Measurements from ENCODE around the gene PTPN3. TPM values are rescaled to one million over a fixed set of nuclear protein-coding genes. Genes with fewer than 3 reads are reported as not detected.

Gene PTPN3
- total RNA-seq, 2 experiments from 2014 or later = not detected

DNA sequence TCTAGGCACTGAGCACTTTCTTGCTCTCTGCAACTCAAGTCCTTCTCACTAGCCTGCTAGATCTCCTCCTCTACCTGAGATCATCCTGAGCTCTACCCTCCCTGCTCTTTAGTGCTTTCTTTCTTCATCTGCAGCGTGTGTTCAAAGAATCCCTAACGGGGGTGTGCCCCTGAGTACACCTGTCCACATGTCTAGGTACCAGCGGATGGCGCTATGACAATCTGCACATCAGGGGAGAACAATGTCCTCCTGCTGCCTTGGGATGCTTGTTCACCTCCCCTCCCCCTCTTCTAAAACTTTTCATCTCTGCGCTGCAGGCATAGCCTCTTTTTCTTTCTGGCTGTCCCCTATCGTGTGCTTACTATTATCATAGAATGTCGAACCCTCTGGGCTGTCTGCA lies 42.7 kb downstream of the PTPN3 start:
- H3K27ac ChIP-seq (ENCODE audit: low read depth, low read length, poor library complexity, severe bottlenecking) = no peak overlapping the region
- H3K4me1 ChIP-seq (ENCODE audit: insufficient read depth, low read length, poor library complexity, severe bottlenecking) = no peaks in the 10 kb centered on the region
- DNase-seq (ENCODE audit: low spot score) = no peak
- no peaks in the 10 kb centered on the region for H3K9me2 ChIP-seq (ENCODE audit: insufficient read depth, low read length)
- no peaks in the 10 kb centered on the region for H3K36me3 ChIP-seq (ENCODE audit: insufficient read depth, low read length)
- H3K4me2 ChIP-seq (ENCODE audit: low read length) = no peak overlapping the region
- H4K20me1 ChIP-seq (ENCODE audit: insufficient read depth, low read length) = no peaks in the 10 kb centered on the region
- no TSS peak for BruUV-seq (replicated peaks)
- CTCF ChIA-PET (ENCODE audit: unreplicated experiment) = no interaction called here
- no peak for TF ChIP-seq EZH2phosphoT487 (IDR thresholded peaks at IDR 0.05; ENCODE audit: borderline replicate concordance, low read depth, low read length)
- TF ChIP-seq, protein P1, sequence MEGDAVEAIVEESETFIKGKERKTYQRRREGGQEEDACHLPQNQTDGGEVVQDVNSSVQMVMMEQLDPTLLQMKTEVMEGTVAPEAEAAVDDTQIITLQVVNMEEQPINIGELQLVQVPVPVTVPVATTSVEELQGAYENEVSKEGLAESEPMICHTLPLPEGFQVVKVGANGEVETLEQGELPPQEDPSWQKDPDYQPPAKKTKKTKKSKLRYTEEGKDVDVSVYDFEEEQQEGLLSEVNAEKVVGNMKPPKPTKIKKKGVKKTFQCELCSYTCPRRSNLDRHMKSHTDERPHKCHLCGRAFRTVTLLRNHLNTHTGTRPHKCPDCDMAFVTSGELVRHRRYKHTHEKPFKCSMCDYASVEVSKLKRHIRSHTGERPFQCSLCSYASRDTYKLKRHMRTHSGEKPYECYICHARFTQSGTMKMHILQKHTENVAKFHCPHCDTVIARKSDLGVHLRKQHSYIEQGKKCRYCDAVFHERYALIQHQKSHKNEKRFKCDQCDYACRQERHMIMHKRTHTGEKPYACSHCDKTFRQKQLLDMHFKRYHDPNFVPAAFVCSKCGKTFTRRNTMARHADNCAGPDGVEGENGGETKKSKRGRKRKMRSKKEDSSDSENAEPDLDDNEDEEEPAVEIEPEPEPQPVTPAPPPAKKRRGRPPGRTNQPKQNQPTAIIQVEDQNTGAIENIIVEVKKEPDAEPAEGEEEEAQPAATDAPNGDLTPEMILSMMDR (conservative IDR thresholded peaks at IDR 0.05; ENCODE audit: low read length) = no peak
- H3K79me2 ChIP-seq (ENCODE audit: insufficient read depth, low read depth, low read length) = no peaks in the 10 kb centered on the region
- H2AFZ ChIP-seq (ENCODE audit: low read length) = no peak overlapping the region
- POLR2A ChIA-PET = no interaction called here
- no peaks in the 10 kb centered on the region for H3K9me3 ChIP-seq (ENCODE audit: low read length)
- H3K4me3 ChIP-seq (ENCODE audit: low read depth, low read length, poor library complexity, severe bottlenecking) = no peak overlapping the region
- intact Hi-C loops (cut with micrococcal nuclease; ENCODE audit: unreplicated experiment) = loop anchor here (10.0 kb wide), 1 partner anchor 1779 kb away; no protein-coding TSS in a partner anchor

DNA sequence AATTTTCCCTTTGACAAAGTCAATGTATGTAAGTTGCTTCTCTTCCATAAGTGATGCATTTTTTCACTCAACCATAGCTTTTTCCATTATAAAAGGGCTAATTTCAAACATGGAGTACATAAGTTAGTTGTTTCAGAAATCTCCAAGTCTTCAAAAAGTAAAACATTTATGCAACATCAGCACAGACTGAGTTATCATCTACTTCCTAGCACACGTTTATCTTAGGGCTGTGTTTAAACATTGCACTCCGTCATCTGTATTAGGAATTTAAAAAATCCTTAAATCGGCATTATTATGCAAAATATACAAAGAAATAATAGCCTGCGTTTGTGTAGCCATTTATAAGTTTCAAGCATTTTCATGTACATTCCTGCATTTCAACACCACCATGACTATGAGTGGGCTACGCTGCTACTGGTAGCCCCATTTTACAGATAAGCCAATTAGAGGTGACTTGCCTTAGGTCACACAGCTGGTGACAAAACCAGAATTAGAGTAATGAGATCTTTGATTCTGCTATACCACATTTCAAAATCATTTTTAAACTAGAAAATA lies 43.4 kb downstream of the PTPN3 start:
- ChIA-PET POLR2A (interaction anchor here (1.2 kb wide), 1 partner anchor 15 kb away, joined by 4 read pairs; no protein-coding TSS in a partner anchor), CTCF (ENCODE audit: unreplicated experiment) (no interaction called here)
- no peaks in the 10 kb centered on the region for H3K36me3 ChIP-seq (ENCODE audit: insufficient read depth, low read length)

DNA sequence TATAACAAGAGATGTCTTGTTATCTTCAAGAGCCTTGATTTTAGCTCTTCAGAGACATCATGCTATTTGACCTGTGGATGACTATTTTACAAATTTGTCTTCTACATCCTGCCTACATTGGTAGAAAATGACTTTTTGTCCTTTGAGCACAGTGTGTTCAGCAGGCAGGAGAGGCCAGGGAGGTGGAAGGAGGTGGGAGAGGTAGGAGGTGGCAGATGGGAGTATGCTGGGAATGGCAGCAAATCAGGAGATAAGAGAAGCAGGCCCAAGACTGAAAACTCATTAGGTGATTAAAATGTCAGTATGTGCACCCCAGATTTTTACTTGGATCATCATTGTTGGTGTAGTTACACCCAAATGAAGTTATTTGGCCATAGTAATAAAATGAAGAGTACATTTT lies 44.1 kb downstream of the PTPN3 start:
- Histone ChIP-seq H3K9me3 (ENCODE audit: low read length) (no peaks in the 10 kb centered on the region), H3K9me2 (ENCODE audit: insufficient read depth, low read length) (no peaks in the 10 kb centered on the region), H3K4me1 (ENCODE audit: insufficient read depth, low read length, poor library complexity, severe bottlenecking) (no peaks in the 10 kb centered on the region), H3K4me3 (ENCODE audit: low read depth, low read length, poor library complexity, severe bottlenecking) (no peak overlapping the region), H3K27ac (ENCODE audit: low read depth, low read length, poor library complexity, severe bottlenecking) (no peak overlapping the region), H3K4me2 (ENCODE audit: low read length) (no peak overlapping the region), H2AFZ (ENCODE audit: low read length) (no peak overlapping the region), H4K20me1 (ENCODE audit: insufficient read depth, low read length) (no peaks in the 10 kb centered on the region), H3K36me3 (ENCODE audit: insufficient read depth, low read length) (no peaks in the 10 kb centered on the region), H3K79me2 (ENCODE audit: insufficient read depth, low read depth, low read length) (no peaks in the 10 kb centered on the region)
- intact Hi-C loops (cut with micrococcal nuclease; ENCODE audit: unreplicated experiment) = loop anchor here (10.0 kb wide), 1 partner anchor 1781 kb away; no protein-coding TSS in a partner anchor
- TF ChIP-seq EZH2phosphoT487 (IDR thresholded peaks at IDR 0.05; ENCODE audit: borderline replicate concordance, low read depth, low read length) = no peak
- TF ChIP-seq, protein P1 (conservative IDR thresholded peaks at IDR 0.05; ENCODE audit: low read length) = no peak
- ChIA-PET CTCF (ENCODE audit: unreplicated experiment) (no interaction called here), POLR2A (interaction anchor here (0.7 to 1.2 kb wide), 3 partner anchors 16 to 1386 kb away, joined by 3 to 5 read pairs (median 4); no protein-coding TSS in a partner anchor)
- no TSS peak for BruUV-seq (replicated peaks)
- no peak for DNase-seq (ENCODE audit: low spot score)

More for the DNA sequence above, 43.4 kb downstream of the PTPN3 start:
- Histone ChIP-seq H4K20me1 (ENCODE audit: insufficient read depth, low read length) (no peaks in the 10 kb centered on the region), H2AFZ (ENCODE audit: low read length) (no peak overlapping the region), H3K9me2 (ENCODE audit: insufficient read depth, low read length) (no peaks in the 10 kb centered on the region), H3K9me3 (ENCODE audit: low read length) (no peaks in the 10 kb centered on the region), H3K4me2 (ENCODE audit: low read length) (no peak overlapping the region), H3K79me2 (ENCODE audit: insufficient read depth, low read depth, low read length) (no peaks in the 10 kb centered on the region), H3K27ac (ENCODE audit: low read depth, low read length, poor library complexity, severe bottlenecking) (no peak overlapping the region), H3K4me1 (ENCODE audit: insufficient read depth, low read length, poor library complexity, severe bottlenecking) (no peaks in the 10 kb centered on the region), H3K4me3 (ENCODE audit: low read depth, low read length, poor library complexity, severe bottlenecking) (no peak overlapping the region)
- TF ChIP-seq, protein P1 (conservative IDR thresholded peaks at IDR 0.05; ENCODE audit: low read length) = no peak
- TF ChIP-seq EZH2phosphoT487 (IDR thresholded peaks at IDR 0.05; ENCODE audit: borderline replicate concordance, low read depth, low read length) = no peak
- no TSS peak for BruUV-seq (replicated peaks)
- intact Hi-C loops (cut with micrococcal nuclease; ENCODE audit: unreplicated experiment) = loop anchor here (10.0 kb wide), 1 partner anchor 1780 kb away; no protein-coding TSS in a partner anchor
- DNase-seq (ENCODE audit: low spot score) = no peak
